Activated naive CD4-positive, alpha-beta T cell treated with anti-CD3 and anti-CD28 coated beads for 36 hours (primary cell): Measurements from ENCODE around the gene ENKUR. TPM values are rescaled to one million over a fixed set of nuclear protein-coding genes. Genes with fewer than 3 reads are reported as not detected.

Experiments used
- CTCF ChIA-PET: fragments of 350-600 bp; sonication (Branson Sonifier 250); formaldehyde crosslinking; loops from one replicate; lab custom pipeline; 2021; ENCODE audit warnings: antibody characterized with exemption; lab: Charles Lee
- DNase-seq: peaks from one replicate; pipeline ENCODE4 v3.0.0-alpha.2; 2020
- H3K27ac Mint-ChIP-seq: one replicate; pipeline ENCODE4 v1.8.0; 2021; ENCODE audit warnings: mild to moderate bottlenecking, mixed read lengths
- H3K27me3 Mint-ChIP-seq: one replicate; pipeline ENCODE4 v1.8.0; 2021; ENCODE audit warnings: low read depth, mixed read lengths
- H3K36me3 Mint-ChIP-seq: one replicate; pipeline ENCODE4 v1.8.0; 2021; ENCODE audit warnings: low read depth, mixed read lengths
- H3K4me1 Mint-ChIP-seq: one replicate; pipeline ENCODE4 v1.8.0; 2021; ENCODE audit warnings: low read depth, mixed read lengths
- H3K4me3 Mint-ChIP-seq: one replicate; pipeline ENCODE4 v1.8.0; 2021; ENCODE audit warnings: mild to moderate bottlenecking, moderate library complexity, mixed read lengths
- H3K9me3 Mint-ChIP-seq: one replicate; pipeline ENCODE4 v1.8.0; 2021; ENCODE audit warnings: mixed read lengths
- intact Hi-C: fragments of 100-400 bp; cut with micrococcal nuclease; formaldehyde crosslinking; loops from one replicate; pipeline ENCODE4 v1.15.1; 2023
- total RNA-seq, 2 experiments: library from RNA; stranded (reverse); gene quantifications; one replicate each; pipeline ENCODE4 v1.2.3, GENCODE V29; 2021

ENKUR gene
- total RNA-seq, 2 experiments from 2014 or later, result not detected

DNA sequence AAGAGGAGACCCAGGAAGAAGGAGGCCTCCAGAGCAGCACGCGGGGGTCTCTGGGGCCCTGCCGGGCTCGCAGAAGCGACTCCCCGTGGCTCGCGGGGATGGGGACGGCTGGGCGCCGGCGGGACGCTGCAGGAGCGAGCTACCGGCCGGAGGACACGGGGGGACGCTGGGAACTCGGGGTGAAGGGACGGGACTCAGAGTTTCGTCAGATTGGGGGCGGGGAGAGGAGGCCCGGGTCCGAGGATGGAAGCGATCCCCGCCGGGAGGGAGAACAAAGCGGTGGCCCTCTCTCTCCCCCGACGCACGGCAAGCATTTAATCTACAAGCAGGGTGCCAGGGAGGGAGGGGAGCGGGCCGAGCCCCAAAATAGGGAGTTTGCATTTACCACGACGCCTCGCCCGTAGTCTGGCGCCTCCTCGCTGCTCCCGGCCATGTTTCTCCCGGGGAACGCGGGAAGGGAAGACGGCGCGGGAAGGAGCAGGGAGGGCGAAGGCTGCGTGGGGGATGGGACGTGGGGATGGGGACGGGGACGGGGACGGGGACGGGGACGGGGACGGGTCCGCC, 63.7 kb downstream of the ENKUR start, which contains the start of gene PRTFDC1:
Gene PRTFDC1, minus strand, starts transcription at position 464 of the 564 bp plus-strand sequence. Its CDS starts 31 bp downstream, at position 433.
- intact Hi-C loops, result loop anchor here (1.0 kb wide), 2 partner anchors 228 to 309 kb away; no protein-coding TSS in a partner anchor
- Mint-ChIP-seq H3K4me3 (peak within 1 kb of the TSS; percentile 72), H3K27me3 (no peaks in the 10 kb centered on the region), H3K9me3 (no peaks in the 10 kb centered on the region), H3K27ac (no peak within 1 kb of the TSS), H3K4me1 (peaks cover 21% of the 10 kb centered on the region), H3K36me3 (no peaks in the 10 kb centered on the region)
- peak; percentile 37 for DNase-seq
- CTCF ChIA-PET, result interaction anchor here (1.0 to 1.4 kb wide), 3 partner anchors 23 to 334 kb away, joined by 4 to 8 read pairs (median 5); no protein-coding TSS in a partner anchor

DNA sequence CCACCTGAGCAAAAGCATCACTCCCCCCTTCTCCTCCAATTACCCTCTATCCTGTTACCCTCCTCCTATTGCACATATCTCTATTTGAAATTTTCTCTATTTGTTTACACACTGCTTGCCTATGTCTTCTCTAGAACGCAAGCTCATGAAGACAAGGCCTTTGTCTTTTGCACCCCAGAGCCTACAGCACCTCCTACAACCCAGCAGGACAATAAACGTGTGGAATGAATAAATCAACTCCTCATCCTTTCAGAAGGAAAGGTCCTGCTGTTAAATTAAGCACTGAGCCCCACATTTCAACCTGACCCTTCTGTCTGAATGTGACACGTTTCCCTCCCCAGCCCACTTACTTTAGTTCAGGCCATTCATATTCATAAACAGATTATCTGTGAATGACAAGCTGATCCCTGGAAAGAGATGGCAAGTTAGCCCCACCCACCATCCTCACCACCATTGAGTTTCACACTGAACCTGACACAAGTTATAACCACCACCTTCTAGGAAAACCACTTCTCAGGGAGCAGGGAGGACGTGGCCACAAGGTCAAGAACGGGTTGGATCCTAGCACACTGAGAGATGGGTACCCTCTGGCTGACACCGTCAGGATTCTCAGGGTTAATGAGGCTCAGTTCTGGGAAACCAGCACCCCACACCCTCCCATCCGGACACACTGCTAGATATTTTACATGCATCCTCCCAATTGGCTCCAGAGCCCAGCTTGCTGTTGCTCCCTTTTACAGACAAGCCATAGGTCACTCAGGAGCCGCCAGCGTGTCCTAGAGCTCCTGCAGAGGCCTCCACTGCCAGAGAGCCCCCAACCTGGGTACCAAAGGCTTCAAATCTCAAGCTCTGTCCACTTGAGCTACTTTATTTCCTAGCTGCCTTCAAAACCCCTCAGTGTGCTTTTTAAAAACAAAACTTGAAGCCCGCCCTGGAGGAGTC, 64.5 kb downstream of the ENKUR start:
- Mint-ChIP-seq H3K27ac (no peak overlapping the region), H3K4me1 (peaks cover 23% of the 10 kb centered on the region), H3K4me3 (peak overlapping the region; percentile 64), H3K36me3 (no peaks in the 10 kb centered on the region), H3K27me3 (no peaks in the 10 kb centered on the region), H3K9me3 (no peaks in the 10 kb centered on the region)
- peak; percentile 12 for DNase-seq
- intact Hi-C loops, result loop anchor here (1.0 to 2.0 kb wide), 3 partner anchors 65 to 308 kb away; partner anchors contain the start of genes ENKUR and THNSL1
- CTCF ChIA-PET, result interaction anchor here (1.0 to 1.4 kb wide), 2 partner anchors 22 to 333 kb away, joined by 4 to 8 read pairs; no protein-coding TSS in a partner anchor

DNA sequence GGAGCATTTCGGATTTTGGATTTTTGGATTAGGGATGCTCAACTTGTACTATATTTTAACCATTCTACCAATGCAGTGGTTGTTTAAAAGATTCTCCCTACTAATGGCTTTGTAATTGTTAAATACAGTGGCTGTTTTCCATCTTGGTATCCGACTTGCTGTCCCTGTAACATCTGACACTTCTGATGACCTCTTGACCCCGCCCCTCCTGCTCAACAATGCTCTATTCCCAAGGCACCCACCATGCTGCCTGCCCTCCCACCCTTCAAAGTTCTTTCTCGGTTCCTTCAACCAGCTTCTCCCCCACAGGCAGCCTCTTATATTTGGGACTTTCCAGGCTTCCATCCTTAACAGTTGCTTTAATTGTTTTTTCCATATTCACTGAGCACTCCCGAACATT, 65.5 kb downstream of the ENKUR start:
- no peaks in the 10 kb centered on the region for H3K36me3 Mint-ChIP-seq
- CTCF ChIA-PET, result no interaction called here
- H3K9me3 Mint-ChIP-seq, result no peaks in the 10 kb centered on the region
- H3K4me1 Mint-ChIP-seq, result peaks cover 23% of the 10 kb centered on the region
- DNase-seq, result no peak
- H3K4me3 Mint-ChIP-seq, result no peak overlapping the region
- intact Hi-C loops, result loop anchor here (2.0 kb wide), 1 partner anchor 66 kb away; the partner anchor contains the start of genes ENKUR and THNSL1
- H3K27ac Mint-ChIP-seq, result no peak overlapping the region
- H3K27me3 Mint-ChIP-seq, result no peaks in the 10 kb centered on the region

DNA sequence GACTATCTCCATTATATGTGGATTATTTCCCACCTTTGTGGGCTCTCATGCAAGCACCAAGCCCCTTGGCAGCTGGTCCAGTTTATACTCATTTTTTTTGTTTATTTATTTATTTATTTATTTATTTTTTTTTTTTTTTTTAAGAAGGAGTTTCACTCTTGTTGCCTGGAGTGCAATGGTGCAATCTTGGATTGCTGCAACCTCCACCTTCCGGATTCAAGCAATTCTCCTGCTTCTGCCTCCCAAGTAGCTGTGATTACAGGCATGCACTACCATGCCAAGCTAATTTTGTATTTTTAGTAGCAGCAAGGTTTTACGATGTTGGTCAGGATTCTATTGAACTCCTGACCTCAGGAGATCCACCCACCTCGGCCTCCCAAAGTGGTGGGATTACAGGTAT, 66.3 kb downstream of the ENKUR start:
- DNase-seq, result no peak
- Mint-ChIP-seq H3K36me3 (no peaks in the 10 kb centered on the region), H3K4me1 (peaks cover 23% of the 10 kb centered on the region), H3K9me3 (no peaks in the 10 kb centered on the region), H3K4me3 (no peak overlapping the region), H3K27me3 (no peaks in the 10 kb centered on the region), H3K27ac (no peak overlapping the region)
- CTCF ChIA-PET, result no interaction called here
- intact Hi-C loops, result loop anchor here (2.0 to 10.0 kb wide), 2 partner anchors 65 to 67 kb away; partner anchors contain the start of genes ENKUR and THNSL1

DNA sequence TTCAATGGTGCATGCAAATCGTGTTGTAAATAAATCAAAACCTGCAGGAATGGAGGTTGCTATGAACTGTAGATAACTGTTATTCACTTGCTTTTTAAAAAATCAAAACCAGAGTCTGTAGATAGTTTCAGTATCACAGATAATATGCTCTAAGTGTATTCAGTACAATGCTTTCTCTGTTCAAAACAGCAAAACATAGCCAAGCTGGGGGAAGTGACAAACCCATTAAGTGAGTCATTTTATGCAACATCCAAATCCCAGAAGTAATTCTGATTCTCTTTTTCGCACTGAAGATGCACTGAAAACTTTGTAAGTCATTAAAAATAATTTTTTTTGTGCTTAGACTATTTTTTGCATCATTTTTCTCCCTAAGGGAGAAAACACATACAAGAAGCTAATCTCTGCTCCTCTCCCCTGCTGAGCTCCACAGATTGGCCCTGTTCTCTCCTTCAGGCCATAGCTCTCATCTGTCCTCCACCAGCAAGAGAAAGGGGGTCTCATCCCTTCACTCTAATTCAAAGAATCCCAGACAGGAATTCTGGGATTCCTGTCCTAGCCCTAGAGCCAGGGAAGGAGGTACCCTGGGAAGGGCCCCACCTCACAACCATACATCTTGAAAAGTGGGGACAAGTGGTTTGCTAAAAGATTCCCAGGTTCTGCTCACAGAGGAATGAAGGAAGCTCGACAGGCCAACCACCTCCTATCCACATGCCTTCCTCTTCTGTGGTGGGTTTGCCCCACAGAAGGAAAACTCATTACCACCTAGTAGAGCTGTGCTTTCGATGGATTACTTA, 68.5 kb downstream of the ENKUR start:
- intact Hi-C loops, result loop anchor here (2.0 to 10.0 kb wide), 3 partner anchors 25 to 125 kb away; no protein-coding TSS in a partner anchor
- H3K36me3 Mint-ChIP-seq, result no peaks in the 10 kb centered on the region
- H3K9me3 Mint-ChIP-seq, result no peaks in the 10 kb centered on the region
- peaks cover 14% of the 10 kb centered on the region for H3K4me1 Mint-ChIP-seq
- H3K27me3 Mint-ChIP-seq, result no peaks in the 10 kb centered on the region
- no peak overlapping the region for H3K27ac Mint-ChIP-seq
- DNase-seq, result no peak
- CTCF ChIA-PET, result interaction anchor here (0.7 to 1.1 kb wide), 5 partner anchors 8 to 63 kb away, joined by 3 to 5 read pairs (median 3); no protein-coding TSS in a partner anchor
- no peak overlapping the region for H3K4me3 Mint-ChIP-seq

DNA sequence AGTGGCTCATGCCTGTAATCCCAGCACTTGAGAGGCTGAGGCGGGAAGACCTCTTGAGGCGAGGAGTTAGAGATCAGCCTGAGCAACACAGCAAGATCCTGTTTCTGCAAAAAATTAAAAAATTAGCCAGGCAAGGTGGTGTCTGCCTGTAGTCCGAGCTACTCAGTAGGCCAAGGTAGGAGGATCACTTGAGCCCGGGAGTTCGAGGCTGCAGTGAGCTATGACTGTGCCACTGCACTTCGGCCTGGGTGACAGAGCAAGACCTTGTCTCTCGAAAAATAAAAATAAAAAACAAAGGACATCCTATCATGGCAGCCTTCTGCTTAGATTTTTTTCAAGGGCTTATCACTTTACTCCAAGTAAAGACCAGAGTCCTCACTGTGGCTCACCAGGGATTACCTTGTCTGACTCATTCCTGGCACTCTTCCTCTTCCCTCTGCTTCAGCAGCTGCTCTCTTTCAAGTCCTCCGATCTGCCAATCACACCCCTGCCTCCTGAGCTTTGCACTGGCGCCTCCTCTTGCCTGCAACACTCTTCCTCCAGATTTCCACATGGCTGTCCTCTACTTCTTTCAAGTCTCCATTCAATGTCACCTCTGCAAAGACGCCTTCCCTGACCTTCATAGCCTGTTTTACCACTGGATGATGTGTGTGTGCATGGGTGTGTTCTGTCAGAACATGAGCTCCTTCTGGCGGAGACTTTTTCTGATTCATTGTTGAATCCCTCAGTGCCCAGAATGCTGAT, 71.3 kb downstream of the ENKUR start:
- intact Hi-C loops, result loop anchor here (10.0 kb wide), 1 partner anchor 60 kb away; no protein-coding TSS in a partner anchor
- peaks cover 10% of the 10 kb centered on the region for H3K4me1 Mint-ChIP-seq
- H3K27ac Mint-ChIP-seq, result no peak overlapping the region
- H3K9me3 Mint-ChIP-seq, result no peaks in the 10 kb centered on the region
- no peaks in the 10 kb centered on the region for H3K27me3 Mint-ChIP-seq
- no peak for DNase-seq
- H3K36me3 Mint-ChIP-seq, result no peaks in the 10 kb centered on the region
- CTCF ChIA-PET, result no interaction called here
- no peak overlapping the region for H3K4me3 Mint-ChIP-seq

DNA sequence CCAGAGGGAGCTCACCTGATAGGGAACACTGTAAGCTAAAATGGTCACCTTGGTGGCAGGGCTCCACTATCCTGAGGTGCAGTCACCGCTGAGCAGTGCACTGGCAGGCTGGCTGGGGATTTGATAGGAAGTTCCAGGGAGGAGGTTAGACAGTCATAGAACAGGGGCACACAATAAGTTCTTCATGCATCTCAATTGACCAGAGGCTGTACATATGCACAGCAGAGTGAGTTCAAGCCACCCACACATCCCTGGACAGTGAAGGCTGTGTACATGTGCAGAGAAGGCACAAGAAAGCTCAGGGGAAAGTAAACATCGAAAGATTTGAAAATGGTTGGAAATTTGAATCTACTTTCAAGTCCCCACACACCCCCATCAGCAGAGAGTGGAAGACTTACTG, 77.4 kb downstream of the ENKUR start:
- Mint-ChIP-seq H3K27ac (no peak overlapping the region), H3K4me1 (no peaks in the 10 kb centered on the region), H3K27me3 (no peaks in the 10 kb centered on the region), H3K9me3 (no peaks in the 10 kb centered on the region), H3K36me3 (no peaks in the 10 kb centered on the region), H3K4me3 (no peak overlapping the region)
- intact Hi-C loops, result no loop called here
- CTCF ChIA-PET, result no interaction called here
- DNase-seq, result no peak

DNA sequence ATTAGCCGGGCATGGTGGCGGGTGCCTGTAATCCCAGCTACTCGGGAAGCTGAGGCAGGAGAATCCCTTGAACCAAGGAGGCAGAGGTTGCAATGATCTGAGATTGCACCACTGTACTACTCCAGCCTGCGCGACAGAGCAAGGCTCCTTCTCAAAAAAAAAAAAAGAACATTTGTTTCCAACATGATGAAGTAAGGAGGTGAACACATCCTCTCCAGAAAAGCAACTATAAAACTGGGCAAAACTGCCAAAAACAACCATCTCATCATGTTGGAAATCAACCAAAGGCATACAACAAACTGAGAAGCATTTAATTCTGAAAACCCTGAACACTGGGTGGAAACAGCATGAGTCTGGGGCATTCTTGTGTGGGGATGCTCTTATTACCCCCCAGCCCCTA, 77.9 kb downstream of the ENKUR start:
- CTCF ChIA-PET, result no interaction called here

DNA sequence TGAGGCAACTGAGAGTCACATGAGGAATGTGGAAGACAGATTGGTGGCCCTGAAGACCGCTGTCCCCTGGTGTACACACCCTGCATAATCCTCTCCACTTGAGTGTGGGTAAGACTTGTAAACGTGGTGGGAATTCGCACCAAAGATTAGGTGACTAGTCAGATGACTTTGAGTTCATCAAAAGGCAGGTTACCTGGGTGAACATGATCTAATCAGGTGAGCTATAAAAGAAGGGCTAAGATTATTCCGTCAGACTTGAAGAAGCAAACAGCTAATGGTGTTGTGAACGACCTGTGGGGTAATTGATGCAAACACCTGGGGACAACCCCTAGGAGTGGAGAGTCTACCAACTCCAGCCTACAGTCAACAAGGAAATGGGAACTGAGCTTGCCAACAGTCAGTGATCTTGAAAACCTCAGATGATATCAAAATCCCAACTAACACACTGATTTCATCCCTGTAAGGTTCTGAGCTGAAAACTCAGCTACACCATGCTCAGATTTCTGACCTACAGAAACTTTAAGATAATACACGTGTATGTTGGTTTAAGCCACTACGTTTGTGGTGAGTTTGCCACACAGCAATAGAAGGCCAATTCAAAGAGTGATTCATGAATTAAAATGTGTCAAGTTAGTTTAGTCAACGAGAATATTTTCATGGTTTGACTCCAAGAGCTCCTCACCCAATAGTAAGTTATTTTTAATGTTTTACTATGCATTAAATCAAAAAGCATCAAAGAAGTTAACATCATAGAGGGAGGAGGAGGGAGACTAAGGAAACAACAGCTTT, 80.3 kb downstream of the ENKUR start:
- intact Hi-C loops, result no loop called here
- Mint-ChIP-seq H3K27ac (no peak overlapping the region), H3K27me3 (no peaks in the 10 kb centered on the region), H3K4me1 (no peaks in the 10 kb centered on the region), H3K4me3 (no peak overlapping the region), H3K36me3 (no peaks in the 10 kb centered on the region), H3K9me3 (no peaks in the 10 kb centered on the region)
- CTCF ChIA-PET, result no interaction called here
- DNase-seq, result no peak

More for the DNA sequence above, 77.9 kb downstream of the ENKUR start:
- intact Hi-C loops, result no loop called here
- no peak overlapping the region for H3K27ac Mint-ChIP-seq
- no peaks in the 10 kb centered on the region for H3K9me3 Mint-ChIP-seq
- no peaks in the 10 kb centered on the region for H3K27me3 Mint-ChIP-seq
- no peak for DNase-seq
- no peaks in the 10 kb centered on the region for H3K4me1 Mint-ChIP-seq
- H3K36me3 Mint-ChIP-seq, result no peaks in the 10 kb centered on the region
- H3K4me3 Mint-ChIP-seq, result no peak overlapping the region
